Inferior parietal cortex (tissue), 1 donor: ENCODE measurements around the gene SYT12.
A peak's percentile ranks its signal among the peaks of the same experiment; 100 is the strongest.

Experiments used
- DNase-seq: peaks from one replicate; pipeline ENCODE4 v3.0.0-alpha.2; 2016; ENCODE audit errors: extremely low spot score

The SYT12 gene

DNA sequence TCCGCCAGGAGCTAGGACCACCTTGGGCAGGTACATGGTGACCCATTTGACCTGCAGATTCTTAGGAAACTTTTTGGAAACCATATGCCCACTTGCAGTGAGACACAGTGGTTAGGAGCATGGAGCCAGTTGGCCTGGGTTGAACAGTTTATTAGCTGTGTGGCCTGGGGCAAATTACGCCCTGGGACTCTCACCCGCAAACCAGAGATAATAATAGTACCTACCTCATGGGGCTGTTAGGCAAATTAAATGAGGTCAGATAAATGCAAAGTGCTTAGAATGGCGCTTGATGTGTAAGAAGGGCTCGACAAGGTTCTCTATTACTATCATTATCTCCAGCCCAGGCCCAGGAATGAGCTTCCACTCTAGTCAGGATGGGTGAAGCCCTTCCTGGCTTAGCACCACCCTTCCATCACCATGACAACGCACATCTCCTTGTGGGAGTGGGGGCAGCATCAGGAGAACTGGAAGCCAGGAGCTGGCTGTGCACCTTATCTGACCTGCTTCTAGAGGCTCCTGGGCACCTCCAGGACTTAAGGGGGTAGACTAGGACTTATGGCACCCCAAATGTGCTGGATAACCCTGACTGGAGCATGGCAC lies 5.1 kb downstream of the SYT12 start:
- DNase-seq: no peak

- DNase-seq: no peak
Measured at GRCh38 chr11:67029146-67029545, 6.2 kb downstream of the SYT12 start.

GRCh38 chr11:67030976-67031375 lies 8.0 kb downstream of the SYT12 start:
- DNase-seq: no peak

- DNase-seq: peak; percentile 36
Measured at GRCh38 chr11:67031791-67032561, 9.0 kb downstream of the SYT12 start.

DNA sequence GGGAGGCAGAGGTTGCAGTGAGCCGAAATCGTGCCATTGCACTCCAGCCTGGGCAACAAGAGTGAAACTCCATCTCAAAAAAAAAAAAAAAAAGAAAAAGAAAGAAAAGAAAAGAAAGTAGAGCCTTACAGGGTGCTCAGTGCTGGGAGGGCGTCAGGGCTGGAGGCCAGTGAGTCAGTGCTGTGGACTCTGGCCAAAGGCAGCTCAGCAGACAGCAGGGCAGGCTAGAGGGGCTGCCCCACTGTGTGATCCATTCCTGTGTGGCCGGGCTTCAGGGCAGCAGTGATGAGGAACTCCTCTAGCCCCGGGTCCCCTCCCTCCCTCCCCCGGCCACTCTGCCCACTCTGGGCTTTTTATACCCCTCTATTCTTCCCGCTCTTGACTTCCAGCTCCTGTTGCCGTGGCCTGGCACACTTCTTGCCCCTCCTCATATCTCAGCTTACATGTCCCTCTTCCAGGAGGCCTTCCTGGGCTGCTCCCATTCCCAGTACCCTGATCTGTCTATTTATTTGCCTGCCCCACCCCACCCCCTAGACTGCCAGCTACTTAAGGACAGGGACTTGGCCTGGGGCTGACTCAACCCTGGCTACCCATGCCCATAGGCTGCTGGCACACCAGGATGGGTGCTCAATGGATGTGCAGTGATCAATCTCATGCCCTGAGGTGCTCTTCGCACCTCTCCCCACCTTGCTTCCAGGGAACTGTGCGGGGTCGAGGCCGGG lies 10.1 kb downstream of the SYT12 start:
- no peak for DNase-seq

- peak; percentile 43 for DNase-seq
Measured at GRCh38 chr11:67033661-67034166, 10.8 kb downstream of the SYT12 start.

- no peak for DNase-seq
Measured at GRCh38 chr11:67034350-67034749, 11.4 kb downstream of the SYT12 start.

GRCh38 chr11:67040147-67040546 lies 17.2 kb downstream of the SYT12 start:
- no peak for DNase-seq

DNA sequence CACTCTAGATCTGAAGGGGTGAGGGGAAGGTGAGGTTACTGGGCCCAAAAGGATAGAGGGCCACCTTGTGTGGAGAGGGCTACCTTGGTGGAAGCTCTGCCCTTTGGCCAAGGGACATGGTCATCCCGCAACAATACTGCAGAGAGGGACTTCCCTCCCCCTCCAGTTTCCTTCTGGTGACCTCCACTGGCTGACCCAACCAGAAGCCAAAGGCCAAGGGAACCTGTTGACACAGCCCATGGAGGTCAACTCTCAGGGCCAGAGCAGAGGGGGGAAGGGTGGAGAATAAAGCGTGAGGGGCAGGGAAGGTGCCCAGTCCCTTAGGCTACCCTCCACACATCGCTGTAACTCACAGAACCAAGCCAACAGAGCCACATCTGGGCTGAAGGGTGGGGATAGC lies 18.7 kb downstream of the SYT12 start:
- no peak for DNase-seq

DNA sequence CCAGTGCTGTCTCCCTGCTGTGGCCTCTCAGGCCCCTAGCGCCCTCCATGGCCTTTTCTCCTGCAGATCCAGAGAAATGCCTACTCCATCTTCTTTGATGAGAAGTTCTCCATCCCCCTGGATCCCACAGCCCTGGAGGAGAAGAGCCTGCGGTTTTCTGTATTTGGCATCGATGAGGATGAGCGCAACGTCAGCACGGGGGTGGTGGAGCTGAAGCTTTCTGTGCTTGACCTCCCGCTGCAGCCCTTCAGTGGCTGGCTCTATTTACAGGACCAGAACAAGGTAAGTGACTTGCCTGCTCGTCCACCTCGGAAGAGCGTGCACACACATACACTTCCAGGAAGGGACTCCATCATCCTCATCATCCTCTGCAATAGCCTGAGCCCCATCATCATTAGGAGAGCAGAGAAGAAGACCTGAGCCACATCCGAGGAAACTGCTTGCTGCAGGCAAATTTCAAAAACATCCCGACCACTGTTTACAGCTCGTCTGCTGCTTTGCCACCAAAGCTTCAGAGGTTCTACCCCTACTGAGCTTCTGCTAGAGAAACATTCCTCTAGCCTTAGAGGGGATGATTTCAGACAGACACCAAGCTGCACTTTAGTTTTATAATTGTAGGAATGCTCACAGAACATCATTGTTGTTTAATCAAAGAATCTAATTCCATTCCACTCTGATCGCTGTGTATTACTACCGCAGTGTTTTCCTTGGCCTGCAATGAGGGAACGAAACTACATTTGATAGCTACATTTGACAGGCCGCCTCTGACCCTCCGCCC lies 20.8 kb downstream of the SYT12 start:
- DNase-seq: no peak

GRCh38 chr11:67044496-67044895 lies 21.6 kb downstream of the SYT12 start:
- DNase-seq: no peak

- DNase-seq: peak; percentile 36
Measured at GRCh38 chr11:67045314-67045713, 22.4 kb downstream of the SYT12 start.

DNA sequence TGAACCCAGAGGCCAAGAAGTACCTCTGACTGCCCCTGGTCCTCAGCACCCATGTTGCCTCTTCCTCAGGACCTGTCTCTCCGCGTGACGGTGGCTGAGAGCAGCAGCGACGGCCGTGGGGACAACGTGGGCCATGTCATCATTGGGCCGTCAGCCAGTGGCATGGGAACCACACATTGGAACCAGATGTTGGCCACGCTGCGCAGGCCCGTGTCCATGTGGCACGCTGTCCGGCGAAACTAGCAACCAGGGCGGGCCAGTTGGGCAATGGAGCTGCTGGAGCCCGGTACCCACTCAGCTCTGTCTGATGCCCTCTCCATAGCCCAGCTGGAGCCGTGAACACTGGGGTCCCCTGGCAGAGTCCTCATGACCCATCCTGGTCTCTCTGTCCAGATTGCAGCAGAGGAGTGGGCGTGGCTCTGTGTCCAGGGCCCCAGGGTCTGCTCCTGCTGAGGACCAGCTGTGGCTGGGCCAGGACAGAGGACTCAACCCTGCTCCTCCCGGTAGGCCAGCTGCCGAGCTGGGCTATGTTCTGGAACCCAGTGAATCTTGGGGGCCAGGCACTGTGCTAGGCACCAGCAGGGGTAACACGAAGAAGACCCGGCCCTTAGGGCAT lies 25.7 kb downstream of the SYT12 start:
- no peak for DNase-seq

- no peak for DNase-seq
Measured at GRCh38 chr11:67050139-67050538, 27.2 kb downstream of the SYT12 start.

DNA sequence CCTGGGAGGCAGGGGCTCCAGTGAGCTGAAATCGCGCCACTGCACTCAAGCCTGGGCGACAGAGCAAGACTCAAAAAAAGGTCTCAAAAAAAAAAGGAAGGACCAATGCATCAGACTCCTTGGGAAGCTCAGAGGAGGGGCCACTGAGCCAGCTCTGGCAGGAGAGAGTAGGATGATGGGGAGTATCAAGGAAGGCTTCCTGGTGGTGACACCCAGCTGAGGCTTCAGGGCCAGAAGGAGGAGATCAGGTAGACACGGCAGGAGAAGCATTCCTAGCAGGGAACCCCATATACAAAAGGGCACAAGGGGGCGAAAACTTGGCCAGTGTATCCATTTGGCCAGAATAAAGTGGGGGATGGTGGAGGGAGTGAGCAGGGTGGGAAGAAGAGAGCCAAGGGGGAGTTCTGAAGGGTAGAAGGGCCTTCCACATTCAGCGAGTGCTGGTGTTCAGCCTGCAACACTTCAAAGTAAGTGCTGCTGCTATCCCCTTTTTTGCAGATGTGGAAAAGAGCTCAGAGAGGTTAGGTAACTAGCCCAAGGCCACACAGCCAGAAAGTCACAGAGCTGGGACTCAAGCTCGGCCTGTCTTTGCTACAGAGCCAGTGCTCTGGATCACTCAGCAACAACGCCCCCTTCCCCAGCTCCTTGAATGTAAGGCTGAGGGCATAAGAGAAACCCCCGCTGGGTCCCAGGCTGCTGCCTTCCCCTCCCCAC lies 28.4 kb downstream of the SYT12 start:
- no peak for DNase-seq

DNA sequence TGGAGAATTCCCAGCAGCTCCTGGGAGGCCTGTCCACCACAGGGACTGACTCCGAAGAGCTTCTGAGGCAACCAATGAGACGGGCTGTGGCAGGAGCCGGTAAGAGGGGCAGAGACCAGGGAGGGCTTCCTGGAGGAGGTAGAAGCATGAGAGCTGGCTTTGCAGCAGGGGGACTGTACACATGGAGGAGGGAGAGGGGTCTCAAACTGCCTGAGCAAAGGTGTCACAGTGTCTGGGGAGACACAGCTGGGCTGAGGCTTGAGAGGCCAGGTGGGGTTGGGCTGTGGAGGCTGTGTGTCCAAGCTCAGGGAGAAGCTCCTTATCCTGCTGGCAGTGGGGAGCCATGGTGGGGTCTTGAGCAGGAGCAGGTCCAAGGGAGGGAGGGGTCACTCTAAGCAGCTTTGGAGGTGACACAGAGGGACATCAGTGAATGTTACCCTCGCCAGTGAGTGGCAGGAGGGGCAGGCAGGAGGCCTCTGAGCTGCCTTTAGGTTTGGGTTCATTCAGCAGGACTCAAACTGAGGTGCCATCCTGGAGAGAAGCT lies 29.1 kb downstream of the SYT12 start:
- DNase-seq: no peak

- DNase-seq: no peak
Measured at GRCh38 chr11:67052891-67053290, 30.0 kb downstream of the SYT12 start.

- peak; percentile 37 for DNase-seq
Measured at GRCh38 chr11:67053896-67054329, 31.0 kb downstream of the SYT12 start.

DNA sequence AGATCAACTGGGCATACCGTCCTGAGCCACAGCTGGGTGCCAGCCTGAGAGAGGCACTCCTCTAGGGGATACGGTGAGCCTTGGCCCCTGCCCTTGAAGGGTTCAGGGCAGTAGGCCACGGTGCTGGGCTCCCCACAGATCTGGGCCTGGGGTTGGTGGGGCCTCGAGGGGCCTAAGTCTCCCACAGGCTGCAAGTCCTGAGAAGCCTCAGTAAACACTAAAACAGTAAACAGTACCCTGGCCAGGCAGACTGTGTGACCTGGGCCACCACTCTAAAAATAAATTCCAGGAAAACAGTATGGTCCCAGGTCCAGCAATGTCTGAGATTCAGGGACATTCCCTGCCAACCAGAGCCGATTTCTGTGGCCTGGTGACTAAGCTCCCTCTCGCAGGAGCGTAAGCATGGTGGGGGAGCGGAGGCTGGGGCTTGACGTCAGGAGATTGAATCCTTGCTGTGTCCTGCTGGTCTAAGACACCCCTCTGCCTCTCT lies 31.5 kb downstream of the SYT12 start:
- DNase-seq: no peak

DNA sequence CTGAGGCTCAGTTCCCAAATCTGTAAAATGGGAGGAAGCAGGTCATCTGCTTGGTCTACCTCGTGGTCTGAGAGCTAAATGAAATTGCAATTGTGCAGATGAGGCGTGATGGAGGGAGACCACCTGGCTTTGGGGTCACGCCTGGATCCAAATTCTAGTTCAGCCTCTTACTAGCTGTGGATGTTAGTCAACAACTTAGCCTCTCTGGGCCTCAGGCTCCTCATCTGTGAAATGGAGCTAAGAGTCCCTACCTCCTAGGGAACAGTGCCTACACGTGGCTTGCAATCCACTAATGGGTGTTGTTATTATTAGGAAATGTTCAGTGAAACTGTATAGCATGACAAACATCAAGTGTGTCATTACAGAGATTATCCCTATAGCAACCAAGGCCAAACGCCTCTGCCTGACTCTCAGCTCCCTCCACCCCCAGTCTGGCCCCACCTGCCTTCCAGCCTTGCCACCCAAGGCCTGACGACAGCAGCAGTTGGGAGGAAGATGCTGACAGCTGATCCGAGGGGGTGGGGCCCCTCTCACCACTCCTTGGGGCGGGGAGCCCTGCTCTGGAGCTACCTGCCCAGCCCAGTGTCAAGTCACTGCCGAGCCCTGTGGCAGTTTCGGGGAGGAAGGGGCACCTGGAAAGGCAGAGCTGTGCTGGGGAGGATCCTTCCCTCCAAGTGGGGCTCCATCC lies 32.0 kb downstream of the SYT12 start:
- no peak for DNase-seq
